Mesodermal cell (in vitro differentiated cells): ENCODE measurements around the gene PLCL1.

Experiments used
- H3K27ac ChIP-seq: 2 replicates; pipeline ENCODE4 v1.7.0; 2013; ENCODE audit warnings: mild to moderate bottlenecking, low read depth, low read length, moderate library complexity; ENCODE audit not compliant: severe bottlenecking
- H3K36me3 ChIP-seq: 2 replicates; pipeline ENCODE4 v1.7.1; 2013; ENCODE audit warnings: mild to moderate bottlenecking, low read length, moderate library complexity; ENCODE audit not compliant: control insufficient read depth, insufficient read depth
- H3K4me1 ChIP-seq: one replicate; pipeline ENCODE4 v1.7.1; 2013; ENCODE audit warnings: mild to moderate bottlenecking, low read length; ENCODE audit not compliant: insufficient read depth, control insufficient read depth, poor library complexity, severe bottlenecking
- H3K4me3 ChIP-seq: 2 replicates; pipeline ENCODE4 v1.7.0; 2013; ENCODE audit warnings: low read length, control low read depth, mild to moderate bottlenecking; ENCODE audit not compliant: insufficient read depth, poor library complexity, severe bottlenecking; ENCODE audit errors: extremely low read depth
- H3K9me3 ChIP-seq: 2 replicates; pipeline ENCODE4 v1.7.1; 2013; ENCODE audit warnings: mild to moderate bottlenecking, low read length, moderate library complexity; ENCODE audit not compliant: control insufficient read depth
- WGBS, 2 experiments: methylation state at CpG; one replicate each; pipeline ENCODE4 v1.1.5; 2013; ENCODE audit warnings: missing lambda C conversion rate in 2 of 2; ENCODE audit not compliant: insufficient coverage in 2 of 2; 5-methylcytosine and 5-hydroxymethylcytosine counted together

Gene PLCL1

GRCh38 chr2:197885587-197885986 lies 81.2 kb downstream of the PLCL1 start:
- no peak overlapping the region for H3K4me3 ChIP-seq
- H3K9me3 ChIP-seq, result no peaks in the 10 kb centered on the region
- H3K27ac ChIP-seq, result no peak overlapping the region
- peaks cover 7% of the 10 kb centered on the region for H3K4me1 ChIP-seq
- WGBS, 2 experiments, result 100% methylated on average over 2 of the region's 4 CpGs
- H3K36me3 ChIP-seq, result no peaks in the 10 kb centered on the region

DNA sequence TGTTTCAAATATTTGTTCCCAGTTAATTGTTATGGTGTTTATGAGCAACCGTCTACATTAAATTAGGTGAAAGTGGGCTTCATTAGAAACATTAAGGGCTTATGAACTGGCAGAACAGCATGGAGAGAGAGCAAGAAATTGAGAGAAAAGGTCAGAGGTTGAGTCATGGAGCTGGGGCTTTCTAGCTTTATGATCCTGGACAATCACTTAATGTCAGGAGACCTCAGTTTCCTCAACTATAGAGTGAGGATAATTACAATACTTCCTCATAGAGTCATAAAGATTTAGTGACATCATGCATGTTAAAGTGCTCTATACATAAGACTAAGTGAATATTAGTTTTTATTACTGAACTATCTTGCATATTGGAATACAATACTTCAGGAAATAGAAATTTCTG lies 83.9 kb downstream of the PLCL1 start:
- Histone ChIP-seq H3K4me1 (peaks cover 13% of the 10 kb centered on the region), H3K27ac (no peak overlapping the region), H3K4me3 (no peak overlapping the region), H3K9me3 (no peaks in the 10 kb centered on the region), H3K36me3 (no peaks in the 10 kb centered on the region)
- WGBS, 2 experiments, result 67 to 70% methylated on average over 1 of the region's 1 CpG

DNA sequence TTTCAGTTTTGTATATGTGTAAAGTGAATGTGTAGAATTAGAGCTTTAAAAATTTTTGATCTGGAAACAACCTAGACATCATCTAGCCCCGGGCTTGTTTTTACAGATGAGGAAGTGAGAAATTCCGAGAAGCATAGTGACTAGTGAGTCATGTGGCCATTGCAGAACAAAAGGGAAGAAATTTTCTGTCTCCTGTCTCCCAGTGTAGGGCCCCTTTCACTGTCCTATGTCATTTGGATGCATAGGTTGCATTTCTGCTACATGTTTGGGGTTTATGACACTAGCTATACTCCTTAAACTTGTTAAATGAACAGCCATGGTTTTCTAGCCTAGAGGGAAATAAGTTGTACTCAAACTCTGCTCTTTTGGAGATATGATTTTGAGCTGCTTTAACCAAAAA lies 84.6 kb downstream of the PLCL1 start:
- no peaks in the 10 kb centered on the region for H3K9me3 ChIP-seq
- H3K36me3 ChIP-seq, result no peaks in the 10 kb centered on the region
- 0% methylated on average over 2 of the region's 2 CpGs for WGBS, 2 experiments
- peaks cover 16% of the 10 kb centered on the region for H3K4me1 ChIP-seq
- H3K27ac ChIP-seq, result peak overlapping the region; percentile 41
- no peak overlapping the region for H3K4me3 ChIP-seq

- no peak overlapping the region for H3K27ac ChIP-seq
- H3K36me3 ChIP-seq, result no peaks in the 10 kb centered on the region
- H3K4me3 ChIP-seq, result no peak overlapping the region
- H3K9me3 ChIP-seq, result no peaks in the 10 kb centered on the region
- peaks cover 16% of the 10 kb centered on the region for H3K4me1 ChIP-seq
- WGBS, 2 experiments, result no CpG with 5 or more reads among the region's 1 CpG
Observed at GRCh38 chr2:197890168-197890567, 85.8 kb downstream of the PLCL1 start.

DNA sequence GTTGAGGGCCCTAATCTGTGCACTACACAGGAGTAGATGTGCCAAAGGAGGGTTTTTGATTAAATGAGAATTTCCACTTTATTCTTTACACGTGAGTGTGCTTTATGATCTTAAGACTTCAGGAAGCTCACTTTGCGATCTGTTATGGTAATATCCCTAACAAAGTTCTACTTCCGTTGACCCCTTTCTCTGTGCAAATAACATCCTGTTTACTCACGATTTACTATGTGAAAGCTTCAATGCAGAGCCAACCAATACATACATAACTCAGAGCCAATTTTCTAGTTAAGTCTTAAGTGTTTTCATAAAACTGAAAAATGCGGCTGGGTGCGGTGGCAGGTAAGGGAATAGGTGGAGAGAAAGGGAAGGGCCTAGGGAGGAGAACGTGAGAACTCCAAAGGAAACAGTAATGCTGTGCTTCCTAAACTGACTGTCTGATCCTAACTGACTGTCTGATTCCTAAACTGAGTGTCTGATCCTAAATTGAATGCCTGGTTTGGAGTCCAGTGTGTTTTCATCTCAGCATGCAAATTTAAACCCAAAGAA lies 87.6 kb downstream of the PLCL1 start:
- Histone ChIP-seq H3K9me3 (no peaks in the 10 kb centered on the region), H3K4me3 (no peak overlapping the region), H3K27ac (no peak overlapping the region), H3K4me1 (peaks cover 16% of the 10 kb centered on the region), H3K36me3 (no peaks in the 10 kb centered on the region)
- WGBS, 2 experiments, result 87 to 91% methylated on average over 6 to 7 of the region's 7 CpGs

- Histone ChIP-seq H3K4me1 (peaks cover 16% of the 10 kb centered on the region), H3K9me3 (no peaks in the 10 kb centered on the region), H3K27ac (no peak overlapping the region), H3K36me3 (no peaks in the 10 kb centered on the region), H3K4me3 (no peak overlapping the region)
- WGBS, 2 experiments, result no CpG with 5 or more reads among the region's 6 CpGs
Observed at GRCh38 chr2:197893403-197894177, 89.2 kb downstream of the PLCL1 start.

DNA sequence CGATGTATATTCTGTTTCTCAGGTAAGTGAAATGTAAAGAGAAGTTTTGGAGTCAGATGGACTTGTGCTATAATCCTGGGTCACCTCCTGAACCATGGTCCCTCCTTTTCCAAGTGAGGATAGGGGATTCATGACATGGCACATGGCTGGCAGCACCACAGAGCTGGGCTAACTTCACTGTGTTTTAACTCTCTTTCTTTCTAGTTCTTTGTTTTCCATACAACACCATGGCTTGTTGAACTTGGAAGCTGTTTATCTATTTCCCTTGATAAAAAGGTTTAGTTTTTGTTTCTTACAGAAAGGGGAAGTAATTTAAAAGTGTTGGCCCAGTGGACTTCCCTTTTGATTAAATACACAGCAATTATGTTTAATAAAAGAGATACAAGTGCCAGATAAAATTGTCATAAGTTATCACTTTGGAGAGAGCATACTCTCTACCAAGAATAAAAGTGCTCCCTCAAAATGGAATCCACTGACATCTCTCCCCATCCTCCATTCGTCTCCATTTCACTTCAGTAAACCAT lies 90.4 kb downstream of the PLCL1 start:
- 100% methylated on average over 1 of the region's 2 CpGs for WGBS, 2 experiments

GRCh38 chr2:197897960-197898678 lies 93.7 kb downstream of the PLCL1 start:
- no peak overlapping the region for H3K27ac ChIP-seq
- peaks cover 2% of the 10 kb centered on the region for H3K4me1 ChIP-seq
- H3K9me3 ChIP-seq, result no peaks in the 10 kb centered on the region
- no peak overlapping the region for H3K4me3 ChIP-seq
- H3K36me3 ChIP-seq, result no peaks in the 10 kb centered on the region
- WGBS, 2 experiments, result 94 to 100% methylated on average over 1 to 4 of the region's 4 CpGs

More for the DNA sequence above, 90.4 kb downstream of the PLCL1 start:
- Histone ChIP-seq H3K9me3 (no peaks in the 10 kb centered on the region), H3K4me3 (no peak overlapping the region), H3K27ac (no peak overlapping the region), H3K36me3 (no peaks in the 10 kb centered on the region), H3K4me1 (peaks cover 14% of the 10 kb centered on the region)

- Histone ChIP-seq H3K9me3 (no peaks in the 10 kb centered on the region), H3K36me3 (no peaks in the 10 kb centered on the region), H3K27ac (no peak overlapping the region), H3K4me1 (peaks cover 7% of the 10 kb centered on the region), H3K4me3 (no peak overlapping the region)
- 100% methylated on average over 1 of the region's 2 CpGs; no CpG with 5 or more reads in 1 of the 2 experiments for WGBS, 2 experiments
Observed at GRCh38 chr2:197904446-197904845, 100.1 kb downstream of the PLCL1 start.

GRCh38 chr2:197908156-197908555 lies 103.8 kb downstream of the PLCL1 start:
- 88 to 95% methylated on average over 1 to 2 of the region's 3 CpGs for WGBS, 2 experiments
- peaks cover 19% of the 10 kb centered on the region for H3K4me1 ChIP-seq
- H3K36me3 ChIP-seq, result no peaks in the 10 kb centered on the region
- no peaks in the 10 kb centered on the region for H3K9me3 ChIP-seq
- no peak overlapping the region for H3K4me3 ChIP-seq
- no peak overlapping the region for H3K27ac ChIP-seq
